ENCODE measurements around the gene LARP4B.

Gene LARP4B

GRCh38 chr10:759898-760477 lies 171.5 kb downstream of the LARP4B start:
- H2AFZ ChIP-seq (ENCODE audit: insufficient read depth, low read length, poor library complexity) = no peak overlapping the region
- H2BK5ac ChIP-seq (ENCODE audit: low read depth, low read length, poor library complexity) = no peak overlapping the region
- no peaks in the 10 kb centered on the region for H3K36me3 ChIP-seq (ENCODE audit: control insufficient read depth in 1 of 2, insufficient read depth in 2 of 2, low read length in 2 of 2)
- no peaks in the 10 kb centered on the region for H3K4me1 ChIP-seq (ENCODE audit: control insufficient read depth in 1 of 2, insufficient read depth in 2 of 2, low read length in 2 of 2)
- no peak overlapping the region for H2AK5ac ChIP-seq (ENCODE audit: low read length)
- H3K79me2 ChIP-seq (ENCODE audit: control insufficient read depth, insufficient read depth, low read length, poor library complexity) = no peaks in the 10 kb centered on the region
- H2BK120ac ChIP-seq (ENCODE audit: insufficient read depth, low read length, poor library complexity) = no peak overlapping the region
- no peak overlapping the region for H4K12ac ChIP-seq (ENCODE audit: low read depth, low read length)
- no CpG with 5 or more reads among the region's 5 CpGs for WGBS (ENCODE audit: extremely low coverage, insufficient coverage, insufficient read length)
- peak overlapping the region; percentile 17 for H3K4me3 ChIP-seq (ENCODE audit: low read depth, low read length)
- H4K91ac ChIP-seq (ENCODE audit: low read depth, low read length) = no peak overlapping the region
- H3K27ac ChIP-seq (ENCODE audit: low read depth, low read length) = no peak overlapping the region
- no peak overlapping the region for H3K4me2 ChIP-seq (ENCODE audit: low read length)
- H3K9me3 ChIP-seq (ENCODE audit: insufficient read depth, low read depth, low read length) = peaks cover 5% of the 10 kb centered on the region
- H3K79me1 ChIP-seq (ENCODE audit: low read length) = no peaks in the 10 kb centered on the region
- H3K4ac ChIP-seq (ENCODE audit: low read depth, low read length) = no peak overlapping the region
- no peaks in the 10 kb centered on the region for H3K27me3 ChIP-seq (ENCODE audit: insufficient read depth, low read length)
- H3K18ac ChIP-seq (ENCODE audit: low read length) = no peak overlapping the region
- H3K23ac ChIP-seq (ENCODE audit: low read length) = no peak overlapping the region
- H2BK12ac ChIP-seq (ENCODE audit: low read length) = no peak overlapping the region
- no peak for DNase-seq
- no peak overlapping the region for H4K8ac ChIP-seq (ENCODE audit: low read depth, low read length)
- H3K9ac ChIP-seq (ENCODE audit: low read length) = no peak overlapping the region
- H3K14ac ChIP-seq (ENCODE audit: low read length) = no peak overlapping the region
